Measurements from ENCODE around the gene EVI2B. TPM values are rescaled to one million over a fixed set of nuclear protein-coding genes. Genes with fewer than 3 reads are reported as not detected.

Gene EVI2B
- total RNA-seq, 1 experiment from 2014 or later: not detected

DNA sequence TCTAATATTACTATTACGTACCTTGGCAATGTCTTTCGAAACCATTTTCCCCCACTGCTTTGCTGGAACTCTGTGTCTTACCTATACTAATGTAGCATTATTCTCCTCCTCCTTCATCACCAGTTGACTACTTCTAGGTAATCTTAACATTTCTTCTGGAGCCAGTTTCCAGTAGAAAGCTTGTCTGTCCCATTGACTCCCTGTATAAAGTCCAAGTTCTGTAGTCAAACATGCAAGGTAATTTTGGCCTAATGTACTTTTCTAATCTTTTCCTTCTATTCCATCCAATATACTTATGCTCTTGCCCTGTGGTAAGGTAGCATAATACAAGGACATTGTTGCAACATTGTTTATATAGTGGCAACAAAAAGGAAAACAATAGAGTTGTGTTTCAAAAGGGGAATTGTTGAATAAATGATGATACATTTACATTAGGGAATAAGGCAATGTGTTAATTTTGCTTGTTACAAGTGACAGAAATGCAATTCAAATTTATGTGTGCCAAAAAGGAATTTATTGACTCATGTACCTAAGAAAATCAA is 44.7 kb downstream of the EVI2B start:
- H4K8ac ChIP-seq (replicated peaks; ENCODE audit: insufficient read length, low read depth, low read length): no peak overlapping the region
- no peak overlapping the region for H3K4ac ChIP-seq (ENCODE audit: low read depth, low read length)
- no peaks in the 10 kb centered on the region for H3K9me3 ChIP-seq (ENCODE audit: control insufficient read depth, low read depth, low read length)
- H3K27me3 ChIP-seq (ENCODE audit: insufficient read depth, low read length): no peaks in the 10 kb centered on the region
- H3K4me1 Mint-ChIP-seq: peaks cover 8 to 11% of the 10 kb centered on the region in 2 experiments
- peaks cover 4 to 49% (median 29%) of the 10 kb centered on the region in 3 experiments; a peak in 6 of 7 replicates for H3K36me3 Mint-ChIP-seq (ENCODE audit: insufficient read depth in 1 of 3, low read depth in 3 of 3)
- no peaks in the 10 kb centered on the region for H3K79me1 ChIP-seq (ENCODE audit: insufficient read depth, low read depth, low read length, poor library complexity, severe bottlenecking)
- no peak overlapping the region for H2BK12ac ChIP-seq (ENCODE audit: insufficient read length, low read depth, low read length)
- peak overlapping the region; percentile 68 for H3K27ac ChIP-seq (ENCODE audit: insufficient read length, low read depth, low read length)
- H4K91ac ChIP-seq (ENCODE audit: insufficient read length, low read depth, low read length): no peak overlapping the region
- H3K27me3 Mint-ChIP-seq (ENCODE audit: low read depth): no peaks in the 10 kb centered on the region
- H3K23ac ChIP-seq (ENCODE audit: insufficient read length, low read depth, low read length): no peak overlapping the region
- H4K5ac ChIP-seq (ENCODE audit: insufficient read length, low read depth, low read length): no peak overlapping the region
- H3K4me2 ChIP-seq (ENCODE audit: insufficient read depth, insufficient read length, low read length): no peak overlapping the region
- H3T11ph ChIP-seq (ENCODE audit: low read length): no peak overlapping the region
- no peak for DNase-seq
- no peaks in the 10 kb centered on the region for H3K9me3 Mint-ChIP-seq
- no peak overlapping the region for H3K9ac ChIP-seq (ENCODE audit: extremely low read depth, insufficient read length, low read length)
- H2BK120ac ChIP-seq (ENCODE audit: low read depth, low read length, poor library complexity, severe bottlenecking): no peak overlapping the region
- H2BK20ac ChIP-seq (ENCODE audit: low read depth, low read length, poor library complexity, severe bottlenecking): no peak overlapping the region
- no peak overlapping the region for H3K4me3 Mint-ChIP-seq
- H4K20me1 ChIP-seq (ENCODE audit: control insufficient read depth, insufficient read depth, insufficient read length): no peaks in the 10 kb centered on the region
- no peak overlapping the region for H3K14ac ChIP-seq (ENCODE audit: insufficient read depth, low read length)
- TF ChIP-seq, protein P1, sequence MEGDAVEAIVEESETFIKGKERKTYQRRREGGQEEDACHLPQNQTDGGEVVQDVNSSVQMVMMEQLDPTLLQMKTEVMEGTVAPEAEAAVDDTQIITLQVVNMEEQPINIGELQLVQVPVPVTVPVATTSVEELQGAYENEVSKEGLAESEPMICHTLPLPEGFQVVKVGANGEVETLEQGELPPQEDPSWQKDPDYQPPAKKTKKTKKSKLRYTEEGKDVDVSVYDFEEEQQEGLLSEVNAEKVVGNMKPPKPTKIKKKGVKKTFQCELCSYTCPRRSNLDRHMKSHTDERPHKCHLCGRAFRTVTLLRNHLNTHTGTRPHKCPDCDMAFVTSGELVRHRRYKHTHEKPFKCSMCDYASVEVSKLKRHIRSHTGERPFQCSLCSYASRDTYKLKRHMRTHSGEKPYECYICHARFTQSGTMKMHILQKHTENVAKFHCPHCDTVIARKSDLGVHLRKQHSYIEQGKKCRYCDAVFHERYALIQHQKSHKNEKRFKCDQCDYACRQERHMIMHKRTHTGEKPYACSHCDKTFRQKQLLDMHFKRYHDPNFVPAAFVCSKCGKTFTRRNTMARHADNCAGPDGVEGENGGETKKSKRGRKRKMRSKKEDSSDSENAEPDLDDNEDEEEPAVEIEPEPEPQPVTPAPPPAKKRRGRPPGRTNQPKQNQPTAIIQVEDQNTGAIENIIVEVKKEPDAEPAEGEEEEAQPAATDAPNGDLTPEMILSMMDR (conservative IDR thresholded peaks at IDR 0.05): no peak
- H3K23me2 ChIP-seq (ENCODE audit: insufficient read length, low read depth, low read length, poor library complexity, severe bottlenecking): no peaks in the 10 kb centered on the region
- H2BK15ac ChIP-seq (ENCODE audit: low read depth, low read length): no peak overlapping the region
- no peak overlapping the region for H3K18ac ChIP-seq (ENCODE audit: insufficient read length, low read depth, low read length)
- peak overlapping the region in 1 of 3 experiments; percentile 74; a peak in 2 of 7 replicates for H3K27ac Mint-ChIP-seq
- no CpG with 5 or more reads among the region's 2 CpGs for WGBS (ENCODE audit: extremely low coverage, insufficient read length, low lambda C conversion rate)
- H3K56ac ChIP-seq (ENCODE audit: insufficient read length, low read depth, low read length): no peak overlapping the region
- H3K79me2 ChIP-seq (ENCODE audit: insufficient read depth, low read length): no peaks in the 10 kb centered on the region
- no peak overlapping the region for H2AK5ac ChIP-seq (ENCODE audit: insufficient read length, low read length)
- H2BK5ac ChIP-seq (ENCODE audit: insufficient read length, low read length): no peak overlapping the region
- H3K4me1 ChIP-seq (ENCODE audit: insufficient read depth, low read length): 0 out of 2 replicates have a peak, but pooled peaks cover 3% of the 10 kb centered on the region
- no peak overlapping the region for H2AFZ ChIP-seq (ENCODE audit: low read length)
